ENCODE results near the gene PMEPA1.

The PMEPA1 gene

DNA sequence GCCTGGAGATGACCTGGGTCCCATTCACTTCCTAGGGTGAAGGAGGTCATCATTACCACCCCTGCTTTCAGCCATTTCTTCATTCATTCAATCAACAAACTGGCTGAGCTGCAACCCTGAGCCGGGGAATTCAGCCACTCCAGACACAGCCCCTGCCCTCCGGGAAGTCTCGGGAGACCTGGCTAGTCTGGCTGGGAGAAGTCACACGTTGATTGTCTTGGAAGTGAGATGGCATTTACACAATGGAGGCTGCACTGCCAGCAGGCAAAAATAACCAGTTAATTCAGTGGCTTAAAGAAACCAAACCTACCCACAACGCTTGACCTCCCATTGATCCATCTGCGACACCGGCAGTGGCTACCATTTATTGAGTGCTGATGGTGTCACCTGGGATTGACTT lies 2.0 kb upstream of the PMEPA1 start:
- DNase-seq (ENCODE audit: low spot score), result no peak

DNA sequence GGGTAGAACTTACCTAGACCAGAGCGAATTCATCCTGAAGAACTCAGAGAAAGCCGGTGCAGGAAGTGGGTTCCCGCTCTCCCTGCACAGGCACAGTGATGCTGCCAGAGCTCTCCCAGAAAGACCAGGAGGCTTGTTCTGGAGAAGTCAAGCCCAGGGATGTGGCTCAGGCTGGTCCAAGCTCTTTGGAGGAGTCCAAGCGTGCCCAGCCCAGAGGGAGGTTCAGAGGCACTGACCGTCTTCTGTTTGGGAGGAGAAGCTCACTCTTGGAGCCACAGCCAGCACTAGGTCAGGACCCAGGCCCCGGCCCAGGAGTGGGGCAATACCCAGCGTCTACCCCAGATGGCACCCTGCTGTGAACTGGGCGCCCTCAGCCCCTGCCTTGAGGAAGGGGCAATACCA lies 1.5 kb upstream of the PMEPA1 start:
- no peak for DNase-seq (ENCODE audit: low spot score)

DNA sequence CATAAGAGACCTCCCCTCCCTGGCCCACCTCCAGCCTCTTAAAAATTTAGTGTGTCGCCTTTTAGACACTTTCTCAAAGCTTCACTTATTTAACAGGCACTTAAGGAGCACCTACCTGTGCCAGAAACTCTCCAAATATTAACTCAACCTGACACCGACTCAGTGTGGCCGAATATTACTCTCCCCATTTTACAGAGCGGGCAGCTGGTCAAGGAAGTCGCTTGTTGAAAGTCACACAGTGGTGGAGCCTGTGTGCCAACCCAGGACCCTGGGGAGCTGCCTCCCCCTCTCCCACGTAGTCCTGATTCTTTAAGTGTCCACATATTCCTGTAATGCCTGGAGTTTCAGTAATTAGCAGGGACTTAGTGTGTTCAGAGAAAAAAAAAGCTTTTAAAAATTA lies 1.0 kb upstream of the PMEPA1 start:
- DNase-seq (ENCODE audit: low spot score), result no peak

DNA sequence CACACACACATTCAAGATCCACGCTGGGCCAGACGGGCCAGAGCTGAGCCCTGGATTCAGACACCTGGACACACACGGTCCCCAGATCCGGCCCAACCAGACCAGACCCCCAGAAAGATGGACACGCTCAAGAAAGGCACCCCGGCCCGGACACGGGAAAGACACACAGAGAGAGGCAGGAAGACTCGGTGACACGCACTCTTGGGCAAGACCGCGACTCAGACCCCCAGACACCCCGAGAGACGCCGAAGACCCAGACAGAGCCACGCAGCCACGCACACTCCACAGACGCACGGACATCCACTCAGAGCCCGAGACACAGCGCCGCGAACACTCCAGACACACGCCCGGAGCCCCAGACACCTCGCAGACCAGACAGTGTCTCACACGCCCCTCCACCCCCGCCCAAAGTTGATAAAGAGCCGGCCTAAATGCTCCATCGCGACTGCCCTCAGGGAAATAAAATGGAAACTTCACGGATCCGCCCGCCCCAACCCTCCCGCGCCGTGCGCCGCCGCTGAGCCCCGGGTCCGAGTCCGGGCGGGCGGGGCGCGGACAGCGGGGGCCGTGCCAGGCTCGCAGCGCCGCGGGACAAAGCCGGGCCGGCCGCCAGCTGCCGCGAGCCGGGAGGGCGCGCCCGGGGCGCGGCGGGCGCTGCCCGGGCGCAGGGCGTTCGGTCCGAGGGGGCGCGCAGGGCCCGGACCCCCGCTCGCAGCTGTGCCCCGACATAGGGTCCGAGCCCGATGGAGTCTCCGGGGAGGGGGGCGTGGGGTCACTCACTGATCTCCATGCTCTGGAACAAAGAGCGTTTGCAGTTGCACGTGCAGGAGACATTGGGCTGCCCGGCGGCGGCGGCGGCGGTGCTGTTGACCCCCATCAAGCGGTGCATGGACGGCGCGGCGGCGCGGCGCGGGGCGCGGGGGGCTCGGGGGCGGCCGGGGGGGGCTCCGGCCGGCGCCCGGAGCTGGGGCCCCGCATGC lies 831 bp downstream of the PMEPA1 start:
- peak; percentile 55 for DNase-seq (ENCODE audit: low spot score)

DNA sequence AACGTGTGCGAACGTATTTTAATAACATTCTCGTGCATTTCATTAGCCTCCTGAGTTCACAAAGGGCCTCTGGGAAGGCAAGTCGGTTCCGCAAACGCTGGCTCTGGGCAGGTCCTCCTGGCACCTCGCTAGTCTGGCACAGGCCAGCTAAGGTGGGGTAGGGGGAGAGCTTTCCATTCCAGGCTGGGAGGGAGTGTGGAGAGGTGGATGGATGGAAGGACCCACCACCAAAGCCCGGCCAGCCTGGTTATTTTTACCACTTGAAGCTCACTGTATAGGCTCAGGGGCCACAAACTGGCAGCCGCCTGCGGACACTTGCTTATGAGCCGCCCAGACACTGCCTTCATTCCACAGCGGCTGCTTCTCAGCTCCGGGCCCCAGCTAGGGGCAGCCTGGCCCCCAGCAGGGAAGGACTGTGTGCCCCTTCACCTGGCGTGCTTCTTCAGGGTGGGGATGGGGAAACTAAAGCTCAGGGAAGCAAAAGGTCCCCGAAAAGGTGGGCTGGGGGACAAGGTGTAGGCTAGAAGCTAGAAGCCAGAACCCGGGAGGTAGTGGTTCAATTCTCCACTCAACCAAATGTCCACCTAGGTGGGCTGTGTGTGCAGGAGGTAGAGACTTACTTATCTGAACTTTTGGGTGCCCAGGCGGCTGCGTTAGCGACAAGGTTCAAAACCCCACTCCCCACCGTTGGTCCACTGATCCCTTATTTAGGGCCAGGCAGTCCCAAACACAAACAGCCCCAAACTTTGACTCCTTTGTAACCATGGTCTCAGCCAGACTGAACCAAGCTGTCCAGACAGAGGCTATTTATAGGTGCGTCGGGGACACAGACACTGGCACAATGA lies 1.7 kb downstream of the PMEPA1 start:
- no peak for DNase-seq (ENCODE audit: low spot score)

DNA sequence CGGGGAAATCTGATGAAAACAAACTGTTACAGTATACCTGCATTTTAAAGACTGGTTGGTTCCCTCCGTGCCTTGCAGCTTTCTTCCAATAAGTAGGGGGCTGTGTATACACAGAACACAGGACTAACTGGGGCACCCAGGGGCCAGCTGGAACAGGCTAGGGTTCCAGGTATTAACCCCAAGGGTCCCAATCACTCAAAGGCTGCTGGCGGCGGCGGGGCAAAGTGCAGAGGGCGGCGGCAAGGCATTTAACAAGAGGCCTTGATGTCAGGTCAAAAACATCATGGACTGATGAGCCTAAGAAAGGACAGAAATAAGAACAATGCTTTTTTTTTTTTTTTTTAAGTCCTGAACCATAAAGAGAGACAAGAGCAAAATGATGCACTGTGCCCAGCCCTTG lies 2.5 kb downstream of the PMEPA1 start:
- no peak for DNase-seq (ENCODE audit: low spot score)

DNA sequence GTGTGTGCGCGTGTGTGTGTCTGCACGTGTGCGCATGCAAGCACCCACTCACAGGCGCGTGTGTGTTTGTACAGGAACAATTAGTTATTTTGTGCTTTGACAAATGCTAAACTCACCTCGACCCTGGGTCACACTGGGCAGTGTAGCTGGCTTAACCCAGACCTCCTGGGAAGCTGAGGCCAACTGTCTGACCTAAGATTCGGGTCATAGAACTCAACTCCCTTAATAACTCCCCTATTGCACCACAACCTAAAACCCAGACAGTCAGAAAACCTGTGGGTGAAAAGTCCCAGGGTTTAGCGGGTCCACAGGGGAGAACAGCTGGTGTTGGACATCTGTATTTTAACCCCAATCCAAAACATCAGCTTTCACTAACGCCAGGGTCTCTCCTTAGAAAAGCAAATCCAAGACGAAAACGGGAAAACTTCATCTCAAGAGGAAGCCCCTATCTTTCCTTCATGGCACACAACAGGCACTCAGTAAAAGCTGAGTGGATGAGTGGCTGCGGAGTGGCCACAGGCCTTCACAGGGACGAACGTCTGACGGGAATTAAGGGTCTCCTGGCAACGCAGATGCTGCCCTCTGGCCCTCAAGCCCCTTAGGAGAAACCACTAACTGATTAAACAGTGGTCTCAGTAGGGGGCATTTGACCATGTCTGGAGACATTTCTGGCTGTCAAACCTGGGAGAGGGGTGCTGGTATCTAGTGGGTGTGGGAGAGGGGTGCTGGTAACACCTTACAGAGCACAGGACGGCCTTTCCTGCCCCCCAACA lies 4.5 kb downstream of the PMEPA1 start:
- DNase-seq (ENCODE audit: low spot score), result no peak

DNA sequence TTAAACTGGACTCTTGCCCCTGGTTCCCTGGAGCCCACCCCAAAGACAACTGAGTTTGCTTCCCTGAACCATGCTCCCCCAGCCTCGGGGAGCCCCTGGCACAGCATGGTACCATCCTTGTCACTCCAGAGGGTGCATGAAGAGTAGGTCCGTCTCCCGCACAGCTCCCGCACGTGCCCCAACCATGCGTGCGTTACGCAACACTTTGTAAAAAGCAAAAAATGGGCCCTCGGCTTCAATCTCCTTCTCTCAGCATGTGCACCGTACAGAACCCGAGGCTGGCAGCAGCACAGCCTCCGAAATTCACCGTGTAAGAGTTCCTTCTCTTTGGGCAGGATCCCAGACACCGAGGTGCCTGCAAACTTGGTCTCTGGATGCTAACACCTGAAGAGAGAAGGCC lies 5.6 kb downstream of the PMEPA1 start:
- DNase-seq (ENCODE audit: low spot score), result no peak

DNA sequence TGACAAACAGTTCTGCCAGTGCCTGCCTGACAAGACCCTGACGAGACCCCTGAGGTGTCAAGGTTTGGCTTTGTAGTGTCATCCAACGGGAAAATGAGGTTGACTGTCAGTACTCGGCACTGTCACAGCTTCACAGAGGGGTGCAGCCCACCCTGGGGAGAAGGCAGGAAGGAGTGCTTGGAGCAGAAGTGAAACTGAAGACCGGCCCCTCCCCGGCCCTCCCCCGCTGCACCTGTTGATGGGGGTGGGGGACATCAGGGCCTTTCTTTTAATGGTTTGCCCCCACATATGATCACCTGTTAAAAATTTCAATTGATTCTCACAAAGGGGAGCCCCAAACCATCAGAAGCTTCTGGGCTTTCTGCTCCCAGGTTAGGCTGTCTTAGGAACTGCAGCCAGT lies 6.8 kb downstream of the PMEPA1 start:
- no peak for DNase-seq (ENCODE audit: low spot score)

DNA sequence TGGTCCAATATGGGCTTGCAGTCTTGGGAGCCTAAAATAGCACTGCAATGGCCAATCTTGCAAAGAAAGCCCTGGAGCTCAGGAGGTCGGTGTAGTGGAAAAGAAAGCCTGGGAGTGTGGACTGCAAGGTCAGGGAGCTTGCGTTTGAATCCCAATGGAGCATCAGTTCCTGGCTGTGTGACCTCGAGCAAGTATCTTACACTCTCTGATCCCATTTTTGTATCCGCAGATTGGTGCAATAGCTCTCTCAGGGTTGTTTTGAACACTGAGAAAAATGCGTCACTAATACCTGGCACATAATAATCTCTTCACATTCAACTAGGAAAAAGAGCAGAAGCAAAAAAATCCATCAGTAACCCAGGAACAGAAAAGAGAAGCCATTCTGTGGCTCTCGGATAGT lies 7.3 kb downstream of the PMEPA1 start:
- DNase-seq (ENCODE audit: low spot score), result no peak

DNA sequence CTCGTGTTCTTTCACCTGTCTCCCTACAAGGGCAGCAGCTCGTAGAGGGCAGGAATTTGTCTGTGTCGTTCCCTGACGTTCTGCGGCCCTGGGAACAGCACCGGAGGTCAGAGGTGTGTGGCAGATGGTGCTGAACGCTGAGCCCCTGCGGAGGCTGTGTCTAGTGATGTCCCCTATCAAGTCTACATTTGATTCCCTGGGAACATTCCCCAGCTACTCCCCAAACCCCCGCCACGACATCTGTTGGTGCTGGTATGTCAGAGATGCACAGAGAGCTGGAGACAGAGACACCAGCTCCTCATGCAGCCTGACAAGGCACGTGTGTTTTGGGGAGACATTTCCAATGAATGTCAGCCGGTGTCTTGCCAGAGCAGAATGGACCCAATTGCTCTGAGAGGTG lies 7.7 kb downstream of the PMEPA1 start:
- no peak for DNase-seq (ENCODE audit: low spot score)

DNA sequence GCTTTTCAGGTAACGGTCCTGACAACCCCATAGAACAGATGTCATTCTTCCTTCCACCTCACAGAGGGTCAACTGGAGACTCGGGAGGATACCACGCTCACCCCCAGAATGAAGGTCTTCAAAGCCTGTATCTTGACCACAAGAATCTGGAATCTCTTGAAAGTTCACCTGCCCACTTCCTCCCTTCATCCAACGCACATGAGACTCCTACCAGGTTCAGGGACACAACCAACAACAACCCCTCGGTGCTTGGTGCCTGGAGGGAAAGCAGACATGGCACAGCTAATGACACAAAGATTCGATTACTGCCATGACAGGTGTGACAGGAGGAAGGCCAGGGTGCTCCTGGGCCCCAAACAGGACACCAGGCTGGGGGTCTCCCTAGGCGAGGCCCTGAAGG lies 8.2 kb downstream of the PMEPA1 start:
- no peak for DNase-seq (ENCODE audit: low spot score)

DNA sequence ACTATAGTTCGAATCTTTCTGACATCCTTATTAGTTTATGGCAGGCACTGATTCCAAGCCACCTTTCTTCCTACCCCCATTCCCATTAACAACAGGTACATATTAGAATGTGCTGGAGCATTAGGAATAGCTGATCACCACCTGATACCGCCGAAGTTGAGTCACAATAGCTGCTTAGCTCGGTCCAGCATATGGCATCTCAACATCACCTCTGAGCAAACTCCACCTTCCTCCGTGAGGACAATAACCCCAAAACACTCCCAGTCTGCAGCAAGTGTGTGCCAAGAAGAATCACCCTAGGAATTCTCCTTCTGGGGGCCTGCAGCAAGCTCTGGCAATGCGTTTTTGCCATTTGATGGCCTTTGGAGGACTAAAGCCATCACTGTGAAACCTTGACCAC lies 8.7 kb downstream of the PMEPA1 start:
- no peak for DNase-seq (ENCODE audit: low spot score)

DNA sequence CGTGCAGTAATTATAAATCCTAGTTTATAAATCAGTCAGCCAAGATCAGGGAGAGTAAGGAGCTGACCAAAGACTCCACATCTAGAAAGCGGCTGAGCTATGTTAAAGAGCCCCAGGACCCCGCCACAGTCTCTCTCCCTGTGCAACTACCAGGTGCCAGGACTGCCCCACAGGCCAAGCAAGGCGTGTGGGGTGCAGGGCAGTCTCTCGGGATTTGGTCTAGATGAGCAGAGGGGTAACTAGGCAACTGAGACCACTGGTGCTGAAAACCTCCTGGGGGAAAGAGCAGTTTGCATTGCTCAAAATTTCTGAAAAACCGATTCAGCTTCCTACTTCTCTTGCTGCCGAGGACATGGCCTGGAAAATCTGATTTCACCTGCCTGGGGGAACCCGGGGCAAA lies 10.4 kb downstream of the PMEPA1 start:
- no peak for DNase-seq (ENCODE audit: low spot score)

DNA sequence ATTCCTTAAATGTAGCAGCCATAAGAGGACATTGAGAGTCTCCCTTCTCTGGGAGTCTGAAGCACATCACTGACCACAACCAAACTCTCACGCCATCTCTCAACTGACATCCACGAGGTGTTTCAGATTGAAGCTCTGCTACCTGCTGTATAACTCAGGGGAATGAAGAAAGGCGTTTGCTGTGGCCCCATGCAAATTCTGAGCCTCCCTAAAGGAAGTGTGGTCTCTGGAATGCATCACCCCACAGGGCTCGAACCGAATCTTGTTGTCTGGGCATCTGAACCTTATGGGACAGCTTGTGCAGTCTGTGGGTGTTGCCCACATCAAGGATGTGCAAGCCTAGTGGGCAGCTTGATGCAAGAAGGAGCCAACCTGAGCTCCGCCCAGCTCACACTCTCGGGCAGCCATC lies 10.9 kb downstream of the PMEPA1 start:
- DNase-seq (ENCODE audit: low spot score), result no peak

DNA sequence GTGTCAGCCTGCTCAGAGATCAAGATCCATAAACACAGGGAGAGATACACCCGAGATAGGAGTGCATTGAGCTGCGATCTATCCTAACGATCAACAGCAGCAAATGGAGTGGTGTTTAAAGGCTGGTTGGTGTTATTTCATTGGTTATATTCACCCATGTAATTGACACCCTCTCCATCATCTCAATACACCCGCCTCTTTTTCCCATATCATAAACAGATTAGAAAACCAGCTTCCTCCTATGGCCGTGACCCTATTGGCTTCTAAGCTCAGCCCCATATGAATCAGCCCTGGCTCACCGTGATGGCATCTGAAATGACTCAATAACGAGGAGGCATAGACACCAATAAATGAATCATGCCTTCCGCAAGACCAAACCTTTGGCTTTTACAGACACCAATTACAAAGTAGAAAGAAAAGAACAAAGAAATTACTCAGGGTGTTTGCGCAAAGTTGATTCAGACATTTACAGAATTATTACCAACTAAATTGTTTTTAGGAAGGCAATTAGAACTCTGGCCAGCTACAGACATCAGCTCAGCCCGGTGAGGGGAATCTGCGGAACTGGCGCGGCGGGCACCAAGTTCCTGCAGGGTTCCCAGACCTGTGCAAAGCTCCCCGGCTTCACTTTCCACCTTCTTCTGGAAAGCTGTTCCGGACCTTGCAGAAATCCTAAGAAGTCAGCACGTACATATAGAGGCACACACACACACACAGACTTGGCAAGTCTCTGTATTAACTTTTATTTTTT lies 11.5 kb downstream of the PMEPA1 start:
- DNase-seq (ENCODE audit: low spot score), result no peak

DNA sequence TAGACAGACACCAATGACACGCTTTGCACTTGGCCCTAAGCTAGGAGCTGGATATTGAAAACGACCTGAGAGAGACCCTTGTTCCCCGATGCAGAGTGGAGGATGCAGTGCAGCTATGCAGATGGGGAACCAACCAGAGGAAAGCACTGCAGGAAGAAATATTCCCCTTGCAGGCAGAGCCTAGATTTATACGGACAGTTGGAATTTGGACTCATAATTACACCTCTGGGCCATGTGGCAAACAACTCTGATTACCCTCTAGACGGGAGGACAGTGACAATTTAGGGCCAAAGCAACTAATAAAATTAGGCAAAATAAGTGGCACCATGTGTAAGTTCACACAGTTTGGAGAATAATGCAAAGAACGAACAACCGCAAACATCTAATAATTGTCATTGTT lies 12.3 kb downstream of the PMEPA1 start:
- no peak for DNase-seq (ENCODE audit: low spot score)

DNA sequence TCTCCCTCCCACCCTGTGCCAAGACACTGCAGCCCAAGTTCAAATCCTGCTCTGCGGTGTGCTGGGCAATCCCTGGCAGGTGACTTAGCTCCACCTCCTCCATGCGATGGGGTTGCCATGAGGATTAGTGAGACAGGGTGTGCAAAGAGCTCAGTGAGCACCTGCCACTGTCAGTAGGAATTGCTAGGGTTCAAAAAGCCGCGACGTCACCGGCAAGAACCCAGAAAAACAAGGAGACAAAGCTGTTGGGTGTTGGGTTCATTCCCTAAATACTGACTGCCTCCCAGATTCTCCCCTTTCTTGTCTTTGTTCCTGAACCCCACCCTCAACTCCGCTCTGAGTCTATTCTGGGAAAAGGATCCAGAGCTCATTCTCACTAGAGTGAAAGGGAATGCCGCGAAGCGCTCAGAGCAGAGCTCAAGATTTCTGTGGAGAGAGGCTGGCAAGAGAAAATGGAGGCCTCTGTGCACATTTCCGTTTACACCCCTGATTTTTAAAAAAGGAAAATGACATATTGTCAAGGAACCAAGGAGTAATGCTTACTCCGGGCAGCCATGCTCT lies 13.3 kb downstream of the PMEPA1 start:
- DNase-seq (ENCODE audit: low spot score), result no peak

DNA sequence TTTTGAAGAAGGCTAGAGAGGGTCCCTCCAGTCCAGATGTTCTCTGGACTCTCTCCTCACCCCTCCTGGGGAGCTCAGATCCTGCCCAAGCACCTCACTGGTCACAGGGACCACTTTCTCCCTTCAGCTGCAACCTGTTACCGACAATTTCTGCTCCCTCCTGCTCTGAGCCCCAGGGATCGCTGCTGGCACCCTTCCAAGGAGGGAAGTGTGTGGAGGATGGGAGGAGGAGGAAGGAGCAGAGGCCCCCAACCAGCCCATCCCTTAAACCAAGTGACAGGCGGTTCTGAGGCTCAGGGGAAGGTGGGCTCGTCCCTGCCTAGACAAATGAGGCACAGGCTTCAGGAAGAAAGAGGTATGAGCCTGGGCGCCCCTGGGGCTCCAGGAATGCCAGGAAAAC lies 13.9 kb downstream of the PMEPA1 start:
- no peak for DNase-seq (ENCODE audit: low spot score)

DNA sequence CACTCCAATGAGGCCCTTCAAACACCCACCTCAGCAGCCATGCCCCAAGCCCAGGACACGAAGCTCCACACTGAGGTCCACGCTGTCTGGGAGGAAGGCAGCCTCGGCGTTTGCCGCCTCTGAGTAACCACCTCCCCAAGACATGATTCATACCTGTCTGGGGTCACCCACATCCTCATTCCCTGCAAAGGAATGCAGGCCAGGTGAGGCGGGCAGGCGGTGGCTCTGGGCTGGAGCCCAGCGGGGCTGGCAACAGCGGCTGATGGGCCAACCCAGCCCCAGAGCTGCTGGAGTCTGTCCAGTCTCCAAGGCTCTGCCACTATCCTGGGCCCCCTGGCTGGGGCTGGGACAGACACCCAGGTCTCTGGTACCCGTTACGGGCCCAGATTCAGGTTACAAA lies 14.8 kb downstream of the PMEPA1 start:
- DNase-seq (ENCODE audit: low spot score), result no peak

DNA sequence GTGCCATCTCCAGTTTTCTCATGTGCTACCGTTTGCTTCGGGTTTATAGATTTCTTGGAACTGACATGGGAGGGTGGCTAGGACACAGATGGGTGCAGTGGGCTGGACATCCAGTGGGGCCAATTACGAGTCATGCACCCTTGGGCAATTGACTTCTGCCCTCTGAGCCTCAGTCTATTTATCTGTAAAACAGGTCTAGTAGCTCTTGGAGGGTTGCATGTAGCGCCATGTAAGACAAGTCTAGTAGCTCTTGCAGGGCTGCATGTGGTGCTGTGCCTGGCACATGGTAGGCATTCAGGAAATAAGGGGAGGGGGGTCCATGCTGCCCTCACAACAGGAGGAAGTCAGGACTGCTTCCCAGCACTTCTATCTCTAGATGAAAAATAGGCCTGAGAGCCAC lies 15.3 kb downstream of the PMEPA1 start:
- DNase-seq (ENCODE audit: low spot score), result no peak
